HepG2 (cell line): ENCODE data around the gene FPGS. TPM values are rescaled to one million over a fixed set of nuclear protein-coding genes. Genes with fewer than 3 reads are reported as not detected.
A peak's percentile ranks its signal among the peaks of the same experiment; 100 is the strongest.

Experiments used
- ATAC-seq: fragments of 200-7000 bp; cut with Tn5 transposase; 3 replicates; pipeline ENCODE4 v1.9.1; 2020; ENCODE audit warnings: mild to moderate bottlenecking, moderate library complexity
- BruUV-seq: library from RNA; stranded (reverse); fragments of 400-500 nt; replicated peaks from 2 replicates; lab custom pipeline; 2021; lab: Mats Ljungman, UMichigan
- CTCF ChIA-PET: fragments of 300-600 bp; formaldehyde crosslinking; extraction: SDS; loops from one replicate; lab custom pipeline; 2021; ENCODE audit warnings: low total read pairs, inconsistent platforms, low intra/inter-chr PET ratio; lab: Yijun Ruan, JAX
- POLR2A ChIA-PET: fragments of 350-600 bp; sonication (Branson Sonifier 250); formaldehyde crosslinking; loops from one replicate; lab custom pipeline; 2020; ENCODE audit warnings: antibody characterized with exemption, inconsistent platforms; lab: Yijun Ruan, JAX
- DNase-seq: peaks from one replicate; pipeline ENCODE4 v3.0.0-alpha.2; 2015; ENCODE audit warnings: low spot score
- FAIRE-seq: peaks from 3 replicates; lab custom pipeline; 2011; peaks lifted over from hg19 to GRCh38; lab: Jason Lieb, UNC
- H2AFZ ChIP-seq: one replicate; pipeline ENCODE4 v1.6.1; 2011; ENCODE audit warnings: low read length, inconsistent platforms
- H3K27ac ChIP-seq: fragments of 300-600 bp; 3 replicates; pipeline ENCODE4 v1.8.0; 2011; ENCODE audit warnings: mixed run types, mild to moderate bottlenecking, mixed read lengths, low read length, inconsistent platforms; ENCODE audit not compliant: insufficient read depth; ENCODE audit errors: extremely low read length
- H3K27me3 ChIP-seq, 2 experiments: fragments of 200-600 bp in 1 of 2; 2 replicates in 1 of 2; 3 replicates in 1 of 2; pipeline versions ENCODE4 v1.6.0 to v1.8.0; 2011; ENCODE audit warnings: low read length in 2 of 2, mild to moderate bottlenecking in 2 of 2, moderate library complexity in 2 of 2, inconsistent platforms in 1 of 2; ENCODE audit not compliant: insufficient read depth in 2 of 2, control insufficient read depth in 1 of 2
- H3K36me3 ChIP-seq, 2 experiments: fragments of 200-600 bp in 1 of 2; replicated peaks in 1 of 2; 2 replicates in 1 of 2; 3 replicates in 1 of 2; pipeline versions ENCODE4 v1.5.1 to v1.8.0; 2011; ENCODE audit warnings: low read length in 2 of 2, inconsistent platforms in 1 of 2; ENCODE audit not compliant: insufficient read depth in 2 of 2, control insufficient read depth in 1 of 2
- H3K4me1 ChIP-seq: 2 replicates; pipeline ENCODE4 v1.5.1; 2012; ENCODE audit warnings: low read length, inconsistent platforms; ENCODE audit not compliant: insufficient read depth
- H3K4me2 ChIP-seq: 2 replicates; pipeline ENCODE4 v1.6.0; 2011; ENCODE audit warnings: low read depth, low read length, inconsistent platforms
- H3K4me3 ChIP-seq, 3 experiments: fragments of 200-600 bp in 1 of 3; sonication (generic), shearing (Covaris generic) in 1 of 3; replicated peaks in 1 of 3; 2 replicates each; pipeline ENCODE4 v1.5.1; 2011 to 2016; ENCODE audit warnings: low read length in 3 of 3, inconsistent platforms in 2 of 3, low read depth in 2 of 3, mild to moderate bottlenecking in 2 of 3, control low read depth in 1 of 3, mixed read lengths in 1 of 3; ENCODE audit not compliant: insufficient read depth in 1 of 3
- H3K79me2 ChIP-seq: one replicate; pipeline ENCODE4 v1.6.1; 2011; ENCODE audit warnings: low read length, inconsistent platforms; ENCODE audit not compliant: insufficient read depth
- H3K9ac ChIP-seq: 2 replicates; pipeline ENCODE4 v1.6.0; 2011; ENCODE audit warnings: mild to moderate bottlenecking, low read depth, low read length, inconsistent platforms; ENCODE audit not compliant: insufficient read depth
- H3K9me3 ChIP-seq: 2 replicates; pipeline ENCODE4 v1.5.1; 2012; ENCODE audit warnings: mild to moderate bottlenecking, low read length
- H4K20me1 ChIP-seq: 2 replicates; pipeline ENCODE4 v1.6.0; 2011; ENCODE audit warnings: inconsistent platforms, mild to moderate bottlenecking, low read length, moderate library complexity; ENCODE audit not compliant: insufficient read depth
- CREB1 ChIP-seq, 2 experiments: fragments of 450-650 bp in 1 of 2; IDR thresholded peaks; 2 replicates each; pipeline ENCODE4 v1.6.1; 2016 to 2017; ENCODE audit warnings: control low read depth in 1 of 2, mild to moderate bottlenecking in 1 of 2, missing compliant biosample characterization in 1 of 2, missing genetic modification characterization in 1 of 2
- HHEX ChIP-seq: IDR thresholded peaks from 2 replicates; pipeline ENCODE4 v1.6.1; 2016; ENCODE audit warnings: control low read depth
- HMG20A ChIP-seq: IDR thresholded peaks from 2 replicates; pipeline ENCODE4 v1.6.1; 2016; ENCODE audit warnings: borderline replicate concordance
- SKI ChIP-seq: fragments of 450-650 bp; IDR thresholded peaks from one replicate; pipeline ENCODE4 v1.6.1; 2018; ENCODE audit warnings: mild to moderate bottlenecking; ENCODE audit not compliant: partially characterized antibody
- SMYD3 ChIP-seq: sonication (generic); formaldehyde crosslinking; IDR thresholded peaks from 2 replicates; pipeline ENCODE4 v1.8.1; 2023; ENCODE audit warnings: mild to moderate bottlenecking, missing genetic modification reagents
- XRCC5 ChIP-seq: fragments of 200-400 bp; formaldehyde crosslinking; optimal IDR thresholded peaks from 2 replicates; pipeline ENCODE3; 2017; ENCODE audit warnings: mild to moderate bottlenecking, low read length
- WGBS: methylation state at CpG from one replicate; pipeline ENCODE4 v1.1.6; 2017; ENCODE audit warnings: low lambda C conversion rate; 5-methylcytosine and 5-hydroxymethylcytosine counted together
- in situ Hi-C: cut with HindIII; loops from 2 replicates; pipeline ENCODE4 v1.10.0; 2017; ENCODE audit warnings: low pct_unique_long_range_greater_than_20kb; ENCODE audit not compliant: extremely low pct_ligation_motif_present
- intact Hi-C: fragments of 100-400 bp; cut with micrococcal nuclease; formaldehyde crosslinking; loops from one replicate; pipeline ENCODE4 v1.10.0; 2022; ENCODE audit not compliant: unreplicated experiment
- polyA plus RNA-seq, 8 experiments: library from polyadenylated mRNA; depleted of rRNA in 3 of 8; stranded (reverse) in 7 of 8; unstranded in 1 of 8; fragments of >200 nt; fragmentation: Illumina TruSeq in 4 of 8; extraction: Trizol in 4 of 8; gene quantifications; 2 replicates each; pipeline versions ENCODE4 v1.2.1 to v1.2.3, GENCODE V29; 2011 to 2016; ENCODE audit warnings: low read depth in 4 of 8, missing spikeins in 1 of 8, mixed read lengths in 1 of 8; ENCODE audit not compliant: insufficient read depth in 1 of 8
- total RNA-seq, 5 experiments: library from RNA; depleted of rRNA; stranded (reverse); fragments of >200 nt; fragmentation: Illumina TruSeq; extraction: Trizol; gene quantifications; 2 replicates each; pipeline ENCODE4 v1.2.3, GENCODE V29; 2016; ENCODE audit warnings: low read depth in 1 of 5
- TF ChIP-seq, protein P1 (sequence below): sonication (generic); formaldehyde crosslinking; IDR thresholded peaks from 2 replicates; pipeline ENCODE4 v1.5.1; 2020; ENCODE audit warnings: mild to moderate bottlenecking, missing genetic modification reagents, moderate library complexity
- TF ChIP-seq, protein P2 (sequence below): sonication (generic); formaldehyde crosslinking; IDR thresholded peaks from 2 replicates; pipeline ENCODE4 v1.4.0; 2020; ENCODE audit warnings: mild to moderate bottlenecking, low read depth, missing genetic modification reagents

Gene FPGS
- total and polyA plus RNA-seq, 2 of the 13 experiments (the other 11 are each of a cell fraction or from before 2014, with no cell fraction given), result 35.6 to 36.8 TPM

DNA sequence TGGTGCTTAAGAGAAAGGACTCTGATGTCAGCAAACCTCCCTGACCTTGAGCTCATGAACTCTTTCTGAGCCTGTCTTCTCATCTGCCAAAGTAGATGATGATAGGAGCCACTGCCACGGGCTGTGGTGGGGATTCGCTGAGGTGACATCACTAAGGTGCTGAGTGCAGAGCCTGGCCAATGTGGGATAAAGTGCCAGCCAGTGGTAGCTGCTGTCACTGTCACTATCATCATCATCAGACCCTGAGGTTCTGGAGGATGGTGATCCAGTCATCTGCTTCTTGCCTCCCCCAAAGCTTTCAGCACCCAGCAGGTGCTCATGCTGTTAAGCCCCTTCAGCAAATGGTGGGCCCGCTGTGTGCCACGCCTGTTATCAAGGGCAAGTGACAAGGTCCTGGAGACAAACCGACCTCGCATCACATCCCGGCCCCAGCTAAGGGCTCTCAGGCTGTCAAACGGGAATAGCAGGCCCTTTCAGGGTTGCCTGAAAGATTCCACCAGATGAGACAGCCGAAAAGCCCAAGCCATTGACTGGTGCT lies 6.4 kb downstream of the FPGS start:
- H3K4me2 ChIP-seq, result no peak overlapping the region
- H3K36me3 ChIP-seq, result peaks cover 16 to 54% of the 10 kb centered on the region in 2 experiments; a peak in 4 of 5 replicates
- in situ Hi-C loops (no loop called here), intact Hi-C loops (no loop called here)
- H3K9ac ChIP-seq, result no peak overlapping the region
- H4K20me1 ChIP-seq, result no peaks in the 10 kb centered on the region; the same call in 1 of the 2 replicates
- ChIA-PET CTCF (no interaction called here), POLR2A (interaction anchor here (0.8 to 1.2 kb wide), 3 partner anchors 10 to 17 kb away, joined by 3 to 4 read pairs (median 3); no protein-coding TSS in a partner anchor)
- H3K9me3 ChIP-seq, result no peaks in the 10 kb centered on the region
- peaks cover 28% of the 10 kb centered on the region for H3K4me1 ChIP-seq
- ATAC-seq, result no peak
- no peak for TF ChIP-seq HHEX (CRISPR knock-in tag)
- no peak for TF ChIP-seq SMYD3 (CRISPR knock-in tag)
- TF ChIP-seq, protein P1, sequence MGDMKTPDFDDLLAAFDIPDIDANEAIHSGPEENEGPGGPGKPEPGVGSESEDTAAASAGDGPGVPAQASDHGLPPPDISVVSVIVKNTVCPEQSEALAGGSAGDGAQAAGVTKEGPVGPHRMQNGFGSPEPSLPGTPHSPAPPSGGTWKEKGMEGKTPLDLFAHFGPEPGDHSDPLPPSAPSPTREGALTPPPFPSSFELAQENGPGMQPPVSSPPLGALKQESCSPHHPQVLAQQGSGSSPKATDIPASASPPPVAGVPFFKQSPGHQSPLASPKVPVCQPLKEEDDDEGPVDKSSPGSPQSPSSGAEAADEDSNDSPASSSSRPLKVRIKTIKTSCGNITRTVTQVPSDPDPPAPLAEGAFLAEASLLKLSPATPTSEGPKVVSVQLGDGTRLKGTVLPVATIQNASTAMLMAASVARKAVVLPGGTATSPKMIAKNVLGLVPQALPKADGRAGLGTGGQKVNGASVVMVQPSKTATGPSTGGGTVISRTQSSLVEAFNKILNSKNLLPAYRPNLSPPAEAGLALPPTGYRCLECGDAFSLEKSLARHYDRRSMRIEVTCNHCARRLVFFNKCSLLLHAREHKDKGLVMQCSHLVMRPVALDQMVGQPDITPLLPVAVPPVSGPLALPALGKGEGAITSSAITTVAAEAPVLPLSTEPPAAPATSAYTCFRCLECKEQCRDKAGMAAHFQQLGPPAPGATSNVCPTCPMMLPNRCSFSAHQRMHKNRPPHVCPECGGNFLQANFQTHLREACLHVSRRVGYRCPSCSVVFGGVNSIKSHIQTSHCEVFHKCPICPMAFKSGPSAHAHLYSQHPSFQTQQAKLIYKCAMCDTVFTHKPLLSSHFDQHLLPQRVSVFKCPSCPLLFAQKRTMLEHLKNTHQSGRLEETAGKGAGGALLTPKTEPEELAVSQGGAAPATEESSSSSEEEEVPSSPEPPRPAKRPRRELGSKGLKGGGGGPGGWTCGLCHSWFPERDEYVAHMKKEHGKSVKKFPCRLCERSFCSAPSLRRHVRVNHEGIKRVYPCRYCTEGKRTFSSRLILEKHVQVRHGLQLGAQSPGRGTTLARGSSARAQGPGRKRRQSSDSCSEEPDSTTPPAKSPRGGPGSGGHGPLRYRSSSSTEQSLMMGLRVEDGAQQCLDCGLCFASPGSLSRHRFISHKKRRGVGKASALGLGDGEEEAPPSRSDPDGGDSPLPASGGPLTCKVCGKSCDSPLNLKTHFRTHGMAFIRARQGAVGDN (CRISPR knock-in tag), result 0 out of 2 replicates have a peak, but pooled peaks have one; percentile 12
- TF ChIP-seq XRCC5, result no peak
- peak; percentile 14; the same call in 1 of the 2 replicates for TF ChIP-seq CREB1 (IDR thresholded peaks at IDR 0.05)
- TF ChIP-seq CREB1 (CRISPR knock-in tag; IDR thresholded peaks at IDR 0.05), result no peak
- TF ChIP-seq SKI, result no peak
- TF ChIP-seq, protein P2, sequence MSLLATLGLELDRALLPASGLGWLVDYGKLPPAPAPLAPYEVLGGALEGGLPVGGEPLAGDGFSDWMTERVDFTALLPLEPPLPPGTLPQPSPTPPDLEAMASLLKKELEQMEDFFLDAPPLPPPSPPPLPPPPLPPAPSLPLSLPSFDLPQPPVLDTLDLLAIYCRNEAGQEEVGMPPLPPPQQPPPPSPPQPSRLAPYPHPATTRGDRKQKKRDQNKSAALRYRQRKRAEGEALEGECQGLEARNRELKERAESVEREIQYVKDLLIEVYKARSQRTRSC (CRISPR knock-in tag), result no peak
- no peak for TF ChIP-seq HMG20A
- FAIRE-seq, result no peak
- no peak for DNase-seq
- no peak overlapping the region for H3K27ac ChIP-seq
- H2AFZ ChIP-seq, result no peak overlapping the region
- peaks cover 5% of the 10 kb centered on the region for H3K79me2 ChIP-seq
- WGBS, result 66% methylated on average over 3 of the region's 9 CpGs
- BruUV-seq, result no TSS peak
- H3K27me3 ChIP-seq, result no peaks in the 10 kb centered on the region
- no peak overlapping the region for H3K4me3 ChIP-seq
